ENCODE results near the gene HMGN2.
"Not testable (repeated sequence)": the region's sequence is repeated elsewhere in the genome, so short reads cannot be mapped to it uniquely, and the experiment has no call there.

Gene HMGN2

GRCh38 chr1:26477446-26478152 lies 5.4 kb downstream of the HMGN2 start:
- no peak for DNase-seq

- DNase-seq, result no peak
Observed at GRCh38 chr1:26478159-26478558, 5.9 kb downstream of the HMGN2 start.

GRCh38 chr1:26478988-26479387 lies 6.7 kb downstream of the HMGN2 start:
- DNase-seq, result no peak

DNA sequence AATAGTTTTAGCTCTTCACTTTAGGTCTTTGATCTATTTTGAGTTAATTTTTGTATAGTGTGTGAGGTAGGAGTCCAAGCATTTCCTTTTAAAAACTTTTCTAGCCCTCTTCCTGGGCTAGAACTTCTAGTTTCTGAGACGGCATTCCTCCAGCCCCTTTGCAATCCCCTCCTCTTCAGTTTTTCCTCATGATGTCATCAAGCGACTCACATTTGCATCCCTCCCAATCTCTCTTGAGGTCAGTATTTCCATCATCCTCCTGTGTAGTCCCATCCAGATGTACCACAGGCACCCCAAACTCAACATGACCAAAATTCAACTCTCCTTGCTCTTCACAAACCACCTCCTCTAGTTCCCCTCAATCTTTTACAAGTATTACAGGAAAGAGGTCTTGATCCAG lies 10.7 kb downstream of the HMGN2 start:
- DNase-seq, result no peak

GRCh38 chr1:26483980-26484379 lies 11.7 kb downstream of the HMGN2 start:
- DNase-seq, result no peak

DNA sequence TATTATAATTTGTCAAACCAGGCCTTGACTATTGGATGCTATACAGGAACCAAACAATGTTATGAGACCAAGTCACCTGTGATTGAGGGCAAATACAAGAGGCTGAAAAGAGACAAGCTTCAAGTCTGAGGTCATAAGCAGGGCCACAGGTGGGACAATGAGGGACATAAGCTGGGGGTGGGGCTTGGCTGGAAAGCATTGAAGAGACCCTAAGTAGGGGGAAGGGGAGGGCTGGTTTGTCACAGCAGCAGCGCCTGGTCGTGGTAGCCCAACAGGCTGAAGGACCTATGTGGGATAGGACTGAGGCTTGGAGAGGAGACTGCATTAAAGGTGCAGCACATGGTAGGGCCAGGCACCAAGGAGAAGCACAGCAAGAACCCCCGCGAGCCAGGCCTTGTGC lies 17.9 kb downstream of the HMGN2 start:
- DNase-seq, result no peak

DNA sequence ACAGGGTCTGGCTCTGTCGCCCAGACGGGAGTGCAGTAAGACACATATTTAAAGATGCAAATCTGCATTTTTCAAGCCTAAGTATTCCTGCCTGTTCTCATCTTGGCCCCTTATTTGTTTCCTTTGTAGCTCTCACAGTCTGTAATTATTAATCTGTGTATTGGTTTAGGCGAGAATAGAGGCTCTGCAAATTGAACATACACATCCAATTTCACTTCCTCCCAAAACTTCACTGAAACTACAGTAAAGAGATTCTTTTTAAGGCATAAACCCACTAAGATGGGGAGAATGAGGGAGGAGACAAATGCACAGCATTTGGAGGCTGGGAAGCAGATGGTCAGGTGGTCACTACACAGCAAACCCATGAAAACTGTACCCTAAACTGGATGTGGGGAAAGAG lies 21.0 kb downstream of the HMGN2 start:
- no peak for DNase-seq

DNA sequence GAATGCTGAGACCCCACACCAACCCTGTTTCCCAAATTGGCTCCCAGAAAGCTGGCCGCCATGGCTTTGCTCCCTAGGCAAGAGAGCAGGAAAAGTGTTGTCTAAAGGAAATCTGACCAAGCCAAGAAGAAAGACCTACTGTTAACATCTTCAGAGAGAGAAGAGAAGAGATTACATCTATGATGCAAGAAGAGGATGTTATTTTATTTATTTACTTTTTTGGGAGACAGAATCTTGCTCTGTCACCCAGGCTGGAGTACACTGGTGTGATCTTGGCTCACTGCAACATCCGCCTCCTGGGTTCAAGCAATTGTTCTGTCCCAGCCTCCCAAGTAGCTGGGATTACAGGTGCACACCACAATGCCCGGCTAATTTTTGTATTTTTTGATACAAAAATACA lies 21.7 kb downstream of the HMGN2 start:
- DNase-seq, result no peak

GRCh38 chr1:26496861-26497260 lies 24.6 kb downstream of the HMGN2 start:
- DNase-seq, result no peak

GRCh38 chr1:26498894-26499293 lies 26.7 kb downstream of the HMGN2 start:
- no peak for DNase-seq

- DNase-seq, result peak; percentile 64
Observed at GRCh38 chr1:26500488-26501175, 28.4 kb downstream of the HMGN2 start.

DNA sequence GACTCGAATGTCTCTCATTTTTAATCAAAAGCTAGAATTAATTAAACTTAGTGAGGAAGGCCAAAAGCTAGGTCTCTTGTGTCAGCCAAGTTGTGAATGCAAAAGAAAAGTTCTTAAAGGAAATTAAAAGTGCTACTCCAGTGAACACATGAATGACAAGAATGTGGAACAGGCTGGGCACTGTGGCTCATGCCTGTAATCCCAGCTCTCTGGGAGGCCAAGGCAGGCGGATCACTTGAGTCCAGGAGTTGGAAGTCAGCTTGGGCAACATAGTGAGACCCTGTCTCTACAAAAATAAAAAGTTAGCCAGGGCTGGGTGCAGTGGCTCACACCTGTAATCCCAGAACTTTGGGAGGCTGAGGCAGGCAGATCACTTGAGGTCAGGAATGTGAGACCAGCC lies 38.5 kb downstream of the HMGN2 start:
- DNase-seq, result not testable (repeated sequence)

- not testable (repeated sequence) for DNase-seq
Observed at GRCh38 chr1:26515836-26516235, 43.6 kb downstream of the HMGN2 start.

DNA sequence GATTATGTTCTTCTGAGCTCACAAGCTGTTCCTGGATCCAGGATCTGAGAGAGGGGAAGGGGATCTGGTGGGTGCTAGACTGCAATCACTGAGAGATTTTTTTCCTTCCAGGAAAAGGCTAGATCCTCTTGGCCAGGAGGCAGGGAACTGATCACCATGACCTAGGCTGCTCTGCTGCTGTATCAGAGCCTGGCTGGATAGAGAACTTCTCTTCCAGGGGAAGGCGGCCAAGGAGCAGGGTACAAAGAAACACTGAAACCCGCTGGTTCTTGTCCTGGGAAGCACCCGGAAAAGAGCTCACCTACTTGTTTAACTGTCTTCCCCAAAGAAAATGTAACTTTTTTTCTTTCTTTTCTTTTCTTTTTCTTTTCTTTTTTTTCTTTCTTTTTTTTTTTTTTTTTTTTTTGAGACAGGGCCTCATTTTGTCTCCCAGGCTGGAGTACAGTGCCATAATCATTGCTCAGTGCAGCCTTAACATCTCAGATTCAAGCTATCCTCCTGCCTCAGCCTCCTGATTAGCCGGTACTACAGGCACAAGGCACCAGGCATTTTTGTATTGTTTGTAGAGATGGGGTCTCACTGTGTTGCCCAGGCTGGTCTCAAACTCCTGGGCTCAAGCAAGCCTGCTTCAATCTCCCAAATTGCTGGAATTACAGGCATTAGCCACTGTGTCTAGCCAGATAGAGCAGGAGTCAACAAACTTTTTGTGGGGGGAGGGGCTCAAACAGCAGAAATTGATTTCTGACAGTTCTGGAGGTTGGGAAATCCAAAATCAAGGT lies 44.9 kb downstream of the HMGN2 start:
- DNase-seq, result no peak

- no peak for DNase-seq
Observed at GRCh38 chr1:26517766-26518049, 45.5 kb downstream of the HMGN2 start.

GRCh38 chr1:26518355-26518754 lies 46.1 kb downstream of the HMGN2 start:
- DNase-seq, result no peak

DNA sequence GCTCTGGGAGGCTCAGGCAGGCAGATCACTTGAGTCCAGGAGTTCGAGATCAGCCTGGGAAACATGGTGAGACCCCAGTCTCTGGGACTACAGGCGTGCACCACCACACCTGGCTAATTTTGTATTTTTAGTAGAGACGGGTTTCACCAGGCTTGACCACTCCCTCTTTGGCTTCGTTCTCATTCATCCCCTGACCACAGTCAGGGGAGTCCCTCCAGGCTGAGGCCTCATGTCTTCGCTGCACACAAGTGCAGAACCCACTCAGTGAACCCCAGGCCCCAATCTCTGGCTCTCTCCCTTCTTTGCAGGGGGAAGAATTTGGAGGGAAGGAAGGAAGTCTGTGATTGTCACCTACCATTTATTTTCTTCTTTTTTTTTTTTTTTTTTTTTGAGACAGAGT lies 48.1 kb downstream of the HMGN2 start:
- no peak for DNase-seq

DNA sequence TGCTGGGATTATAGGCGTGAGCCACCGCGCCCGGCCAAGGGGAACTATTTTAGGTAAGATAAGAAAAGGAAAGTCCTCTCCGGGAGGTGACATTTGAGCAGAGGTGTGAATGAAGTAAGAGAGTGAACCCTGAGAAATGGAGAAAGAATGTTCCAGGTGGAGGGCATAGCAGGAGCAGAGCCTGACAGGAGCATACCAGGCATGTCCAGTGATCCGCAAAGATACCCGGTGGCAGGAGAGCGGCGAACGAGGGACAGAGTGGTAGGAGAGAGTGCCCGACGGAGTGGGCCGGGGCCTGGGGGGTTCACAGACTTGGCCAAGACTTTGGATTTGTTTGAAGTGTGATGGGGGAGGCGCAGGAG lies 49.4 kb downstream of the HMGN2 start:
- DNase-seq, result no peak

- no peak for DNase-seq
Observed at GRCh38 chr1:26522073-26522472, 49.8 kb downstream of the HMGN2 start.

DNA sequence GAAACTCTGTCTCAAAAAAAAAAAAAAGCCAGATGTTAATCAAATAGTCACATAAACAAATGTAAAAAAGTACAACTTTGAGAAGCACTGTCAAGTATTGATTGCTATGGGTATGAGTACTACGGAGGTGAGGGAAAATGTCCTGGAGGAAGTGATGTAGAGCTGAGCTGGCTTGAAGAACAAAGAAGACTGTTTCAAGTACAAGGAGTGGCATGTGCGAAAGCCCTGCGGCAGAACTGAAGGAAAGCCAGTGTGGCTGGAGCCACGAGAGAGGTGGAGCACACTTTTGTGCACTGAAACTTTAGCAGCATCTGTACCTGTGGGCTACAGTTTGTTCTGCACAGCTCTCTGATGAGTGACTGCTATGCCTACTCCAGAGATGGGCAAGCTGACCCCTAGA lies 51.9 kb downstream of the HMGN2 start:
- DNase-seq, result no peak
